Mesendoderm (in vitro differentiated cells): ENCODE measurements around the gene NRP2.

Experiments used
- DNase-seq: peaks from one replicate; pipeline ENCODE4 v3.0.0; 2013
- H2AK5ac ChIP-seq: 2 replicates; pipeline ENCODE4 v1.6.1; 2013; ENCODE audit warnings: low read length, inconsistent platforms
- H2BK120ac ChIP-seq: 2 replicates; pipeline ENCODE4 v1.6.1; 2013; ENCODE audit warnings: low read depth, mild to moderate bottlenecking, low read length, moderate library complexity, mixed read lengths
- H2BK15ac ChIP-seq: replicated peaks from 2 replicates; pipeline ENCODE4 v1.6.1; 2013; ENCODE audit warnings: low read depth, mild to moderate bottlenecking, moderate library complexity
- H2BK5ac ChIP-seq: 2 replicates; pipeline ENCODE4 v1.6.1; 2013; ENCODE audit warnings: low read length, inconsistent platforms
- H3K18ac ChIP-seq: 2 replicates; pipeline ENCODE4 v1.6.1; 2013; ENCODE audit warnings: mild to moderate bottlenecking, low read length, mixed read lengths
- H3K23ac ChIP-seq: one replicate; pipeline ENCODE4 v1.6.1; 2013; ENCODE audit warnings: low read length
- H3K27ac ChIP-seq: 2 replicates; pipeline ENCODE4 v1.5.1; 2013; ENCODE audit warnings: low read depth, mild to moderate bottlenecking, inconsistent platforms, low read length, moderate library complexity
- H3K27me3 ChIP-seq: 2 replicates; pipeline ENCODE4 v1.6.1; 2013; ENCODE audit warnings: low read length, control low read depth, mild to moderate bottlenecking, inconsistent platforms; ENCODE audit not compliant: insufficient read depth, poor library complexity
- H3K36me3 ChIP-seq: 2 replicates; pipeline ENCODE4 v1.6.1; 2013; ENCODE audit warnings: low read length, inconsistent platforms; ENCODE audit not compliant: control insufficient read depth, insufficient read depth
- H3K4ac ChIP-seq: one replicate; pipeline ENCODE4 v1.6.1; 2013; ENCODE audit warnings: low read depth, mild to moderate bottlenecking, low read length, moderate library complexity
- H3K4me1 ChIP-seq: 2 replicates; pipeline ENCODE4 v1.6.1; 2013; ENCODE audit warnings: low read depth, low read length, inconsistent platforms; ENCODE audit not compliant: control insufficient read depth
- H3K4me2 ChIP-seq: 2 replicates; pipeline ENCODE4 v1.6.1; 2013; ENCODE audit warnings: low read length
- H3K4me3 ChIP-seq: 2 replicates; pipeline ENCODE4 v1.5.1; 2013; ENCODE audit warnings: mild to moderate bottlenecking, low read length
- H3K56ac ChIP-seq: one replicate; pipeline ENCODE4 v1.6.1; 2013; ENCODE audit warnings: low read length
- H3K79me1 ChIP-seq: 2 replicates; pipeline ENCODE4 v1.6.1; 2013; ENCODE audit warnings: low read length, inconsistent platforms
- H3K79me2 ChIP-seq: 2 replicates; pipeline ENCODE4 v1.6.1; 2013; ENCODE audit warnings: mild to moderate bottlenecking, low read length; ENCODE audit not compliant: control insufficient read depth, insufficient read depth
- H3K9ac ChIP-seq: 2 replicates; pipeline ENCODE4 v1.6.1; 2013; ENCODE audit warnings: low read length, inconsistent platforms
- H4K5ac ChIP-seq: one replicate; pipeline ENCODE4 v1.6.1; 2013; ENCODE audit warnings: low read length
- H4K8ac ChIP-seq: one replicate; pipeline ENCODE4 v1.6.1; 2013; ENCODE audit warnings: low read depth, mild to moderate bottlenecking, control low read depth, low read length, moderate library complexity
- WGBS: extraction: QIAGEN DNeasy Blood & Tissue Kit; methylation state at CpG from one replicate; pipeline ENCODE4 v1.1.7; 2013; ENCODE audit warnings: low lambda C conversion rate, missing lambda C conversion rate; ENCODE audit not compliant: insufficient coverage; ENCODE audit errors: extremely low coverage; 5-methylcytosine and 5-hydroxymethylcytosine counted together

The NRP2 gene

DNA sequence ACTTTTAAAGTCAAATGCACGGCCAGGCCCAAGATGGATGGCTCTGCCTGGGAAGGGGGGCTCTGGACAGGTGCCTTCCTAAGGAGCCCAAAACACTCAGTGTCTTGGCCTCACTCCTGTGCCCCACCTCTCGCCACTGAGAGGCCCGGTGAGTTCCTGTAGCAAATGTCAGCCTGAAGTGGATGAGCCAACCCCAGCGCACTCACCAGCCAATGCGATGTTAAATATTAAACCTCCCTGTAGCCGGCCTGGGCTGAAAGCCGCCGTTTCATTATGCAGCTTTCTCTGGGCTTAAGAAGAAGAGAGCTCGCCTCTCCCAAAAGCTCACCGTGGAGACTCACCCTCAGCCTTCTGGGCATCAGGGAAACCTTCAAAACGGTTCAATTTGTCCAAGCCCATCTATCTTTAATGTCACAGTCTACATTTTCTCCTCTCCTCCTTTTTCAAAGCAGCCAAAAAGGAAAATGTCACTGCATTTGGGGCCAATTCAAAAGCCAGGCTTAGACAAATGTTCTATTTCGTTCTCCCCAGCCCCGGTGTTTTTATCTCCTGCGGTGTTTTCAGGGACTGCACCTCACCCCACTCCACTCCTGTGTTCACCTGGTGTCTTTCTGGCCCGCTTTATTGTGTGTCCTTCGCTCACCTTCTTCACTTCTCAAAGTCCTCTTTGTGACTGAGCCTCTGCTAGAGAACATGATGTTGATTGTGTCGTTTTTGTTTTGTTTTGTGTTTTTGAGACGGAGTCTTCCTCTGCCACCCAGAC, 124.0 kb downstream of the NRP2 start:
- Histone ChIP-seq H2BK120ac (no peak overlapping the region), H3K27ac (no peak overlapping the region), H4K5ac (no peak overlapping the region), H2BK5ac (no peak overlapping the region), H3K36me3 (no peaks in the 10 kb centered on the region), H3K56ac (no peak overlapping the region), H3K18ac (no peak overlapping the region), H3K79me2 (no peaks in the 10 kb centered on the region), H2AK5ac (no peak overlapping the region), H3K4me2 (no peak overlapping the region), H3K27me3 (no peaks in the 10 kb centered on the region), H3K4me3 (no peak overlapping the region), H2BK15ac (no peak overlapping the region), H3K9ac (no peak overlapping the region), H3K4ac (no peak overlapping the region), H3K23ac (no peak overlapping the region), H3K79me1 (no peaks in the 10 kb centered on the region), H4K8ac (no peak overlapping the region), H3K4me1 (no peaks in the 10 kb centered on the region)
- no peak for DNase-seq
- no CpG with 5 or more reads among the region's 18 CpGs for WGBS

DNA sequence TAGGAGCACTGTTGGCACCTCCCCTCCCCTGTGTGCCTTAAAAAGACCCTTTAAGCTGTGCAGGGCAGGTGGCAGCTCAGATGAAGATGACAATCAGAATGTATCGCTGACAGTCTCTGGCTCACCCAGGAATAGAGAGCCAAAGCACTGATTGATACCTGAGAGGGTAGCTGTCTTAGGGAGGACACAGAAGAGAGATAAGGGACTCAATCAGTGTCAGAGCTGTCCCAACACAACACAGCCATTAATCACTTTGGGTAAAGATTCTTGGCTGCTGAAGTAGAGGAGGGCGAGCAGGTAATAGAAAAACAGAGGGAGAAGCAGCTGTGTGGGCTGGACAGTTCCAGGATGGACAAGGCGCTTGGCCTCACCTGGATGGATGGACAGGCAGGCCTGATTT, 124.9 kb downstream of the NRP2 start:
- Histone ChIP-seq H2BK5ac (no peak overlapping the region), H3K9ac (no peak overlapping the region), H3K79me1 (no peaks in the 10 kb centered on the region), H3K4ac (no peak overlapping the region), H3K36me3 (no peaks in the 10 kb centered on the region), H2BK120ac (no peak overlapping the region), H3K23ac (no peak overlapping the region), H3K27ac (no peak overlapping the region), H3K4me2 (no peak overlapping the region), H4K8ac (no peak overlapping the region), H3K4me3 (no peak overlapping the region), H2AK5ac (no peak overlapping the region), H3K56ac (no peak overlapping the region), H2BK15ac (no peak overlapping the region), H3K4me1 (no peaks in the 10 kb centered on the region), H3K18ac (no peak overlapping the region), H3K79me2 (no peaks in the 10 kb centered on the region), H4K5ac (no peak overlapping the region), H3K27me3 (no peaks in the 10 kb centered on the region)
- no peak for DNase-seq
- no CpG with 5 or more reads among the region's 3 CpGs for WGBS

DNA sequence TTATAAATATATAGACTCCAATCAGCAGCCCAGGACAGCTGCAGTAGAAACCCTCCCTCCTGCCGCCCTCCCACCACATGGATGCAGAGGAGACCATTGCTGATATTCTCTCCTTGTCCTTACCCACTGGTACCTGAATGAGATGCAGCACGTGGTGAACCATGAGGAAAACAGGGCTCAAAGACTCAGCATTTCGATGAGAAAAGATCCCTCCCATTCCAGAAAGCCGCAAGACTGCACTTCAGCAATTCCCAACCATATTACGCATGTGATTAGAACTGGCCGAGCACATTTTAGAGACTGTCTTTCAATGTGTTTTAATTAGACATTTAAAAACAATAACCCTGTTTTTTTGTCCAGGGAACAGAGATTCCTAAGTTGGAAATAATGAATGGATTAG, 125.5 kb downstream of the NRP2 start:
- no peak overlapping the region for H3K56ac ChIP-seq
- no peaks in the 10 kb centered on the region for H3K27me3 ChIP-seq
- no peak overlapping the region for H2BK5ac ChIP-seq
- no peak overlapping the region for H4K5ac ChIP-seq
- H2BK15ac ChIP-seq, result no peak overlapping the region
- H3K79me1 ChIP-seq, result no peaks in the 10 kb centered on the region
- no peak overlapping the region for H3K9ac ChIP-seq
- no peaks in the 10 kb centered on the region for H3K79me2 ChIP-seq
- H2AK5ac ChIP-seq, result no peak overlapping the region
- no peak overlapping the region for H3K27ac ChIP-seq
- H3K23ac ChIP-seq, result no peak overlapping the region
- H3K4me1 ChIP-seq, result no peaks in the 10 kb centered on the region
- H3K4me3 ChIP-seq, result no peak overlapping the region
- H3K4ac ChIP-seq, result no peak overlapping the region
- WGBS, result no CpG with 5 or more reads among the region's 6 CpGs
- H4K8ac ChIP-seq, result no peak overlapping the region
- no peaks in the 10 kb centered on the region for H3K36me3 ChIP-seq
- no peak overlapping the region for H3K4me2 ChIP-seq
- no peak overlapping the region for H2BK120ac ChIP-seq
- DNase-seq, result no peak
- H3K18ac ChIP-seq, result no peak overlapping the region

DNA sequence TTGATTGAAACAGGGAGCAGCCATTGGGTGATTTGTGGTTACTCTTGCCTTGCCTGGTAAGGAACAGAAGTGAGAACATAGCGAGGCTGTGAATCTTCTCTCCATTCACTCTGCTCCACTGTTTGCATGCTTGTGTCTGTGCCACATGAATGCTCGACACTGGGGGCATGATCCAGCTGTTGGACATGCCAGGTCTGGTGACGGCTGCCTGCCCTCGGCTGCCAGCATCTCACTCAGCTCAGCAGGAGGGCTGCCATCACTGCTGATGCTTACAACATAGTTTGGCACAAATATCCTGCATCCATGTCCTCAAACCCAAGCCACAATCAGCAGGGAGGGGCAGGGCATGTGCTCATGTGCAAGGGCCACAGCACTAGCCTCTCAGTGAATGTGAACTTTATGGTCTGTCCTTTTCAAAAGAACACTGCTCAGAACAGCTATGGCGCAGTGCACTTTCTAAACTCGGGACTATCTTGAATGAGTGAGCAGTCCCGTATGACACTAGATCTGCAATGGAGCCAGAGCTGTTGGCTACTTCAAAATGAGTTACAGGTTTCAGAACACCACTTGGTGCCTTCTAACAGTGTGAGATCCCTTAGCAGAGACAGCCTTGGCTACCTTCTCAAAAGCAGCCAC, 126.3 kb downstream of the NRP2 start:
- Histone ChIP-seq H4K5ac (no peak overlapping the region), H3K56ac (no peak overlapping the region), H4K8ac (no peak overlapping the region), H2BK5ac (no peak overlapping the region), H3K4me3 (no peak overlapping the region), H3K9ac (no peak overlapping the region), H2BK15ac (no peak overlapping the region), H3K4me2 (no peak overlapping the region), H3K18ac (no peak overlapping the region), H2BK120ac (no peak overlapping the region), H3K23ac (no peak overlapping the region), H3K4ac (no peak overlapping the region), H3K4me1 (no peaks in the 10 kb centered on the region), H2AK5ac (no peak overlapping the region), H3K79me2 (no peaks in the 10 kb centered on the region), H3K27me3 (no peaks in the 10 kb centered on the region), H3K36me3 (no peaks in the 10 kb centered on the region), H3K27ac (no peak overlapping the region), H3K79me1 (no peaks in the 10 kb centered on the region)
- WGBS, result no CpG with 5 or more reads among the region's 7 CpGs
- DNase-seq, result no peak

DNA sequence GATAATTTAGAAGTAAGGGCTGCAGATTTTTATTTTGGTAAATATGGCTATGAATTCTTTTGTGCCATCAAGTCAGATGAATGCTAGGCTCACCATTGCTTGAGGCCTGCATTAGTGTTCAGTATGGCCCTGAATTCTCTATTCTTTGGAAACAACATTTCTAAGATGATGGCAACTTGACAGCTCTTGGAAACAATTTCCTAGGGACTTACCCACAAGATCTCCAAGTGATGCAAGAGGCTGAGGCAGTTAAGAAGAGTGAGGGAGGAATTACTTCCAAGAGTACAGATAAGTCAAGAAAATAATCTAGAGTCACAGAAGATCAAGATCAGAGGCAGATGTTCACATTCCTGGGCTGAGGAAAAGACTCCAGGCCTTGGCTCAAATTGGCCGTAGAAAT, 129.1 kb downstream of the NRP2 start:
- DNase-seq, result no peak
- Histone ChIP-seq H3K56ac (no peak overlapping the region), H4K5ac (no peak overlapping the region), H3K4me1 (no peaks in the 10 kb centered on the region), H3K4me3 (no peak overlapping the region), H3K9ac (no peak overlapping the region), H4K8ac (no peak overlapping the region), H3K79me1 (no peaks in the 10 kb centered on the region), H3K79me2 (no peaks in the 10 kb centered on the region), H2BK120ac (no peak overlapping the region), H2AK5ac (no peak overlapping the region), H3K27ac (no peak overlapping the region), H2BK5ac (no peak overlapping the region), H3K18ac (no peak overlapping the region), H3K4me2 (no peak overlapping the region), H3K36me3 (no peaks in the 10 kb centered on the region), H3K27me3 (no peaks in the 10 kb centered on the region), H3K4ac (no peak overlapping the region), H3K23ac (no peak overlapping the region), H2BK15ac (no peak overlapping the region)
- no CpG with 5 or more reads among the region's 1 CpG for WGBS

DNA sequence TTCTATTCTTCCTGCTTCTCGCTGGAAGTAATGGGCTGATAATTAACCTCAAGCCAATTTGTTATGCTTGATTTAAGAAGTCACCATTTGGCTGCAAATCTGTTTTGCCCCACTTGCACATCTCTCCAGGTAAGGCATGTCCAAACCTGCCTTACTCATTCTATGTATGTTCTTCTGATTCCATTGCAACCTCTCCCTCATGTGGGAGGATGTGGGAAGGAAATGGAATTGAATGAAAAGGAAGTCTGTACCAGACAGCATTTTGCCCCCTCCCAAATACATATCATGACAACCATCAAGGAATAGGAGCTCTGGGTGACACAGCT, 131.7 kb downstream of the NRP2 start:
- no peak for DNase-seq
- Histone ChIP-seq H3K4me3 (no peak overlapping the region), H3K27ac (no peak overlapping the region), H3K4me1 (no peaks in the 10 kb centered on the region), H3K79me2 (no peaks in the 10 kb centered on the region), H3K4ac (no peak overlapping the region), H4K5ac (no peak overlapping the region), H2BK120ac (no peak overlapping the region), H4K8ac (no peak overlapping the region), H3K56ac (no peak overlapping the region), H2AK5ac (no peak overlapping the region), H2BK5ac (no peak overlapping the region), H3K18ac (no peak overlapping the region), H3K4me2 (no peak overlapping the region), H3K9ac (no peak overlapping the region), H3K36me3 (no peaks in the 10 kb centered on the region), H3K23ac (no peak overlapping the region), H2BK15ac (no peak overlapping the region), H3K27me3 (no peaks in the 10 kb centered on the region), H3K79me1 (no peaks in the 10 kb centered on the region)
- no CpG with 5 or more reads among the region's 1 CpG for WGBS
